ENCODE data around the gene CALB2.

- TF ChIP-seq CREM (CRISPR knock-in tag; IDR thresholded peaks at IDR 0.05) (no peak), ZNF138 (CRISPR knock-in tag; conservative IDR thresholded peaks at IDR 0.05) (no peak), USF2 (CRISPR knock-in tag; IDR thresholded peaks at IDR 0.05) (no peak), CTCF (IDR thresholded peaks at IDR 0.05) (no peak), SOX15 (CRISPR knock-in tag; IDR thresholded peaks at IDR 0.05) (no peak), NFYB (CRISPR knock-in tag; conservative IDR thresholded peaks at IDR 0.05; ENCODE audit: low read depth) (no peak), PRDM15 (CRISPR knock-in tag; IDR thresholded peaks at IDR 0.05) (no peak), FOXP4 (CRISPR knock-in tag; IDR thresholded peaks at IDR 0.05) (no peak), E2F1 (CRISPR knock-in tag; IDR thresholded peaks at IDR 0.05) (no peak), E2F4 (CRISPR knock-in tag; IDR thresholded peaks at IDR 0.05; ENCODE audit: borderline replicate concordance, low read depth) (no peak), ZBTB43 (CRISPR knock-in tag; IDR thresholded peaks at IDR 0.05) (no peak)
Measured at GRCh38 chr16:71327720-71328119, 30.8 kb upstream of the CALB2 start.

All from WTC11 (cell line).